HFFc6 (cell line): ENCODE measurements around the gene SMYD5. TPM values are rescaled to one million over a fixed set of nuclear protein-coding genes. Genes with fewer than 3 reads are reported as not detected.
A peak's percentile ranks its signal among the peaks of the same experiment; 100 is the strongest.

Experiments
- DNase-seq: peaks from one replicate; pipeline ENCODE4 v3.0.0-alpha.2; 2018
- H3K27ac Mint-ChIP-seq: 2 replicates; pipeline ENCODE4 v1.8.0; 2020; ENCODE audit warnings: mild to moderate bottlenecking, mixed read lengths
- H3K27me3 Mint-ChIP-seq: 2 replicates; pipeline ENCODE4 v1.8.0; 2021; ENCODE audit warnings: mild to moderate bottlenecking, moderate library complexity, mixed read lengths; ENCODE audit not compliant: insufficient read depth
- H3K36me3 Mint-ChIP-seq: 2 replicates; pipeline ENCODE4 v1.8.0; 2021; ENCODE audit warnings: low read depth, mixed read lengths
- H3K4me1 Mint-ChIP-seq: 2 replicates; pipeline ENCODE4 v1.8.0; 2020; ENCODE audit warnings: low read depth, mixed read lengths
- H3K4me3 Mint-ChIP-seq: 2 replicates; pipeline ENCODE4 v1.8.0; 2020; ENCODE audit warnings: mild to moderate bottlenecking, moderate library complexity, mixed read lengths
- H3K9me3 Mint-ChIP-seq: 2 replicates; pipeline ENCODE4 v1.8.0; 2020; ENCODE audit warnings: mild to moderate bottlenecking, mixed read lengths
- total RNA-seq, 6 experiments: library from RNA; stranded (reverse); fragmentation: NEBNext Ultra II Directional; extraction: Animal tissue kit (Norgen Biotek cat#: 25700); gene quantifications; 2 replicates in 1 of 6; 3 replicates in 5 of 6; pipeline ENCODE4 v1.2.3, GENCODE V29; 2021
- TF ChIP-seq, protein P1 (sequence below): fragments of 200-600 bp; sonication (generic); IDR thresholded peaks from 2 replicates; pipeline ENCODE4 v1.5.0; 2021; ENCODE audit warnings: antibody characterized with exemption, mild to moderate bottlenecking

SMYD5 gene
- total RNA-seq, 6 experiments from 2014 or later: 19.3 to 27.6 (median 24.4) TPM

DNA sequence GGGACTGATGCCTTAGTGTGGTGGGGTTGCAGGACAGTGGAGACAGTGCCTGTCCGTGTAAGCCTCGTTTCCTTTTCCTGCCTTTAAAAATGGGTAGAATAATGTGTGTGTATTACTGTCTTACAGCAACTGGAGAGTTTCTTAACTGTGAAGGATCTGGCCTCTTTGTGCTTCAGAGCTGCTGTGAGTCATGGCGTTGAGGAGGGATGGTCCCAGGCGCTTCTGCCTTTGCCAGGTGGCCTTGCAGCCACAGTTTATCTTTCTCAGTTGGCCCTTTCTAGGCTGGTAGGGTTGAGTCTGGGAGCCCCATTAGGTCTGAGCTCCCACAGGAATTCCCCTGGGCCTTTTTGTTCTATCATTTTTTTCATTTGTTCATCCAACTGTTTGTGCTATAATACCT lies 9.8 kb downstream of the SMYD5 start:
- peaks cover 3% of the 10 kb centered on the region; the same call in 1 of the 2 replicates for H3K4me1 Mint-ChIP-seq
- no peak for DNase-seq
- H3K27ac Mint-ChIP-seq: no peak overlapping the region
- no peak overlapping the region for H3K4me3 Mint-ChIP-seq
- TF ChIP-seq, protein P1, sequence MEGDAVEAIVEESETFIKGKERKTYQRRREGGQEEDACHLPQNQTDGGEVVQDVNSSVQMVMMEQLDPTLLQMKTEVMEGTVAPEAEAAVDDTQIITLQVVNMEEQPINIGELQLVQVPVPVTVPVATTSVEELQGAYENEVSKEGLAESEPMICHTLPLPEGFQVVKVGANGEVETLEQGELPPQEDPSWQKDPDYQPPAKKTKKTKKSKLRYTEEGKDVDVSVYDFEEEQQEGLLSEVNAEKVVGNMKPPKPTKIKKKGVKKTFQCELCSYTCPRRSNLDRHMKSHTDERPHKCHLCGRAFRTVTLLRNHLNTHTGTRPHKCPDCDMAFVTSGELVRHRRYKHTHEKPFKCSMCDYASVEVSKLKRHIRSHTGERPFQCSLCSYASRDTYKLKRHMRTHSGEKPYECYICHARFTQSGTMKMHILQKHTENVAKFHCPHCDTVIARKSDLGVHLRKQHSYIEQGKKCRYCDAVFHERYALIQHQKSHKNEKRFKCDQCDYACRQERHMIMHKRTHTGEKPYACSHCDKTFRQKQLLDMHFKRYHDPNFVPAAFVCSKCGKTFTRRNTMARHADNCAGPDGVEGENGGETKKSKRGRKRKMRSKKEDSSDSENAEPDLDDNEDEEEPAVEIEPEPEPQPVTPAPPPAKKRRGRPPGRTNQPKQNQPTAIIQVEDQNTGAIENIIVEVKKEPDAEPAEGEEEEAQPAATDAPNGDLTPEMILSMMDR: no peak
- peaks cover 11% of the 10 kb centered on the region for H3K36me3 Mint-ChIP-seq
- H3K27me3 Mint-ChIP-seq: peaks cover 2% of the 10 kb centered on the region; the same call in 1 of the 2 replicates
- H3K9me3 Mint-ChIP-seq: no peaks in the 10 kb centered on the region

DNA sequence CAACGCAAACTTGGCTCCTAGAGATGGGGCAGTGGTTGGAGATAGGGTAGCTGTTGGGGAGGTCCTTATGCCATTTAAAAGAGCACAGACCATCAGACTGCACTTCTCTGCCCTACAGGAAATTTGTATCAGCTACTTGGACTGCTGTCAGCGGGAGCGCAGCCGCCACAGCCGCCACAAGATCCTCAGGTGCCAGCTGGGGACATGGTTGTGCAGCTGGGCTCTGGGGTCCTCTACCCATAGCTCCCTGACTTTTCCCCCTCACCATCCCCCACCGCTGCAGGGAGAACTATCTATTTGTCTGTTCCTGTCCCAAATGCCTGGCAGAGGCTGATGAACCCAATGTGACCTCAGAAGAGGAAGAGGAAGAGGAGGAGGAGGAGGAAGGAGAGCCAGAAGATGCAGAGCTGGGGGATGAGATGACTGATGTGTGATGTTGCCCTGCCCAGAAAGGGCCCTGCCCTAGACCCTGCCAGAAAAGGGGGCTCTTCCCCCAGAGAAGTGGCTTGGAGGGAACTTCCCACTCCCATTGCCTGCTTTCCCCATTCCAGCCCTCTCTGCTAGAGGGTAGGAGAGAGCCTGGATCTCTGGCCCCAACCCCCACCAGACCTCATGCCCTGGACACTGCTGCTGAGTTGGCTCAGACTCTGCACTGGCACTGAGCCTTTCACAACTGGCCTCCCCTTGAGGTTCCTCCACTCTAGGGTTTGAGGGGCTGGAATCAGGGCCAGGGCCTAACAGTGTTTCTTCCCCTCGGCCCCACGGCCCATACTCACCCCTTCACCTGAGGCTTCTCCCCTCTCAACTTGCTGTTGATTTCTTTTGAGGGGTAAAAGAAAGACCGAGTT lies 11.7 kb downstream of the SMYD5 start:
- DNase-seq: no peak
- Mint-ChIP-seq H3K4me3 (no peak overlapping the region), H3K27me3 (peaks cover 3% of the 10 kb centered on the region; the same call in 1 of the 2 replicates), H3K4me1 (no peaks in the 10 kb centered on the region), H3K36me3 (peaks cover 11% of the 10 kb centered on the region), H3K9me3 (no peaks in the 10 kb centered on the region), H3K27ac (no peak overlapping the region)
- TF ChIP-seq, protein P1: no peak

DNA sequence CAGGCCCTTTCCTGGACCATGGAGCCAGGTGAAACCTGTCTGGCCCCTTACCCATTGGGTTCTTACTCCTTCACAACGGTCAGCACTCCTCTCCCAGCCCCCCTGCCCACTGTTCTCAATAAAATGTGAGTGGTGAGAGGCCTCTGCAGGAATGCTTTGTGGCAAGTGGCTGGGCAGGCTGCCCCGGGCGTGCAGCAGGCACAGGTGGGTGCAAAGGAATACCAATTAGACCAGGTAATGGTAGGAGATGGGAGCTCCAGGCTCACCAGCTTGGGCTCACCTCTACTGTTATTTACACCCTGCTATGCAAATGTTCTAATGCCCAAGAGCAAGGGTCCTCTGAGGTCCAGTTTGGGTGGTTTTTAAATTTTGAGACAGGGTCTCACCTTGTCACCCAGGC lies 13.0 kb downstream of the SMYD5 start:
- Mint-ChIP-seq H3K27ac (no peak overlapping the region), H3K4me1 (no peaks in the 10 kb centered on the region), H3K27me3 (peaks cover 3% of the 10 kb centered on the region; the same call in 1 of the 2 replicates), H3K36me3 (peaks cover 3% of the 10 kb centered on the region; the same call in 1 of the 2 replicates), H3K4me3 (no peak overlapping the region), H3K9me3 (no peaks in the 10 kb centered on the region)
- no peak for DNase-seq
- TF ChIP-seq, protein P1: no peak

DNA sequence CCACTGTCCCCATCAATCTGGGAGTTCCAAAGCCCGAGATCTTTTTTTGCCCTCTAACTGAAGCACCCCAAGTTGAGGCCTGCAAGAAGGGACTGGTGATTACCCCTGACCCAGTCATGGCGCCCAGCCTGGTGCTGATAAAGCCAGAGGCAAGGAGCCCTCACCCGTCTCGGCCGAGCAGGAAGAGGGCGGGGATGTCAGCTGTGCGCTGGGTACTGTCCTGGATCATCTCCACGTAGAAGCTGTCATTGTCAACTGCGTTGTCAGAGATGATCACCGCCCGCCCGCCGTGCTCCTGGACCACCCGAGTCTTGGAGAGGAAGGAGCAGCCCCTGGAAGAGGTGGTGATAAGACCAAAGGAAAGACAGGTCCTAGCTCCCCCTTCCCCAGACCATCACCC lies 14.6 kb downstream of the SMYD5 start:
- H3K36me3 Mint-ChIP-seq: no peaks in the 10 kb centered on the region
- H3K4me3 Mint-ChIP-seq: no peak overlapping the region
- no peak overlapping the region for H3K27ac Mint-ChIP-seq
- H3K4me1 Mint-ChIP-seq: peaks cover 6% of the 10 kb centered on the region
- no peak for DNase-seq
- H3K9me3 Mint-ChIP-seq: no peaks in the 10 kb centered on the region
- H3K27me3 Mint-ChIP-seq: peaks cover 3% of the 10 kb centered on the region; the same call in 1 of the 2 replicates
- TF ChIP-seq, protein P1: no peak

DNA sequence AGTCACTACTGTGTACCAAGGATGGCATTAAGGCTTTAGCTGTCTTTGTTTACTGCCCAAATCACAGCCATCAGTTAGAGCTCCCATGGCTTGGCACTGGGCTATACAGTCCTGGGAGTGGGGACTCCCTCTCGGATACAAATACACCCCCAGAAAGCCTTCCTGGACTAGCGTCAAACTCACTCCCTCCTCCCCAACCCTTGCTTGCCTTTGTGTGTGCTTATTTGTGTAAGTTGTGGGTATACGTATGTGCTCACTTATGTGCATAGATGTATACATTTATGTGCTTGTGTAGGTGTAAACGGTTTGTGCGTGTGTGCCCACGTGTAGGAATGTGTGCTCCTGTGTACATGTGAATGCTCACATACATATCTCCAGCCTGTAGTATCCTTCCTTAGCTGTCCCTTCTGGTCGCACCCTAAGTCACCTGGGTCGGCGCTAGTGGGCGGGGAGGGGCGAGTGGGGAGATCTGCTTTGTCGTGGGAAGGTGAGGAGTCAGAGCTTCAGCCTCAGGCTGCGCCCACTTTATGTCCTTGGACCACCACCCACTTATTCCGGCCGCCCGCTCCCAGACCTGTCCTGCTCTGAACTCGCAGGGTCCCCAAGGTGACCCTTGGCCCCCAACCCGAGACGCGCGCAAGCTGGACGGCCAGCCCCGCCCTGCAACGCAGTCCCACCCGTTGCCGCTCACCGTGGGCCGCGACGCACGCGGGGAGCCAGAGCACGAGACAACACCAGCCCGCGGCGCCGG lies 18.5 kb downstream of the SMYD5 start:
- peaks cover 3% of the 10 kb centered on the region; the same call in 1 of the 2 replicates for H3K27me3 Mint-ChIP-seq
- peaks cover 29% of the 10 kb centered on the region for H3K4me1 Mint-ChIP-seq
- H3K4me3 Mint-ChIP-seq: peak overlapping the region; percentile 100
- TF ChIP-seq, protein P1: no peak
- DNase-seq: no peak
- H3K9me3 Mint-ChIP-seq: no peaks in the 10 kb centered on the region
- H3K36me3 Mint-ChIP-seq: peaks cover 14% of the 10 kb centered on the region
- H3K27ac Mint-ChIP-seq: peak overlapping the region; percentile 96
